ENCODE data around the gene MIOS. TPM values are rescaled to one million over a fixed set of nuclear protein-coding genes. Genes with fewer than 3 reads are reported as not detected.

Gene MIOS
- total and polyA plus RNA-seq, 3 donors from 2014 or later: 35.9 to 66.0 (median 51.3) TPM

DNA sequence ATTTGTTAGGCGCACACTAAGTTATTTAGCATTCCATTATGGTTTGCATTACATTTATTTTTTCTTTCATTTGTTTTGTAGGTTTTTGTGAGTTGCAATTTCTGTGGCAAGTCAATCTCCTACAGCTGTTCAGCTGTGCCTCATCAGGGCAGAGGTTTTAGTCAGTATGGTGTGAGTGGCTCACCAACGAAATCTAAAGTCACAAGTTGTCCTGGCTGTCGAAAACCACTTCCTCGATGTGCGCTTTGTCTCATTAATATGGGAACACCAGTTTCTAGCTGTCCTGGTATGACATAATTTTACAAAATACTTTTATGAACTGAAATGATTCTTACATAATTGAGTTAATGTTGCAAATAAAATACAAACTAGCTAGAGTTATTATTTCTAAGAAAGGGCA is 29.5 kb downstream of the MIOS start:
- H3K36me3 ChIP-seq (ENCODE audit: low read depth, missing control alignments): no peaks in the 10 kb centered on the region
- H3K4me3 ChIP-seq: no peak overlapping the region
- H3K9me3 ChIP-seq: no peaks in the 10 kb centered on the region
- no peaks in the 10 kb centered on the region for H3K4me1 ChIP-seq
- TF ChIP-seq CTCF (IDR thresholded peaks at IDR 0.05) (no peak), POLR2A (IDR thresholded peaks at IDR 0.05) (no peak)
- 72 to 80% methylated on average over 5 of the region's 5 CpGs for whole genome bisulfite sequencing, 2 donors
- H3K27ac ChIP-seq: no peak overlapping the region
- H3K27me3 ChIP-seq: no peaks in the 10 kb centered on the region
- intact Hi-C loops (cut with DNase I; ENCODE audit: low total_unique reads): no loop called here
- DNase-seq: no peak

- Histone ChIP-seq H3K4me1 (no peaks in the 10 kb centered on the region), H3K36me3 (ENCODE audit: low read depth, missing control alignments) (no peaks in the 10 kb centered on the region), H3K9me3 (no peaks in the 10 kb centered on the region), H3K4me3 (no peak overlapping the region), H3K27ac (no peak overlapping the region), H3K27me3 (no peaks in the 10 kb centered on the region)
- intact Hi-C loops (cut with DNase I; ENCODE audit: low total_unique reads): no loop called here
- no peak for TF ChIP-seq CTCF (IDR thresholded peaks at IDR 0.05)
- no peak for TF ChIP-seq POLR2A (IDR thresholded peaks at IDR 0.05)
- WGBS, 2 donors: 57 to 60% methylated on average over 3 of the region's 3 CpGs
- DNase-seq: no peak
Observed at GRCh38 chr7:7607010-7607409, 40.3 kb downstream of the MIOS start.

DNA sequence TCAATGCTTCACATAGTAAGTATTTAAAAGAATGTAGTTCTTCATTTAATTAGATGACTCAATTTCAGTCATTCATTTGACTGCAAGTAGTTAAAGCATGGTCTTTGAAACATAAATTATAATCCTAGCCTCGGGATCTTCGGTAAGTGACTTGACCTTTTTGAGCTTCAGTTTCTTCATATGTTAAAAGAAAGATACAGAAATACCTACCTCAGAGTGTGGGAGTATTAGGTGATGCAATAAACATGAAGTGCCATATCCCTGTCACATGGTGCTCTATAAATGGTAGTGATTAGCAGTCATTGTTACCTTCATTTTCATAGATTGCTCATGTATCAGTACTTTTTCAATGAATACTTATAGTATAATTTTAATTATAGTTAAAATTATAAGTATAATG is 42.6 kb downstream of the MIOS start:
- 67 to 73% methylated on average over 2 of the region's 2 CpGs for WGBS, 2 donors
- no peaks in the 10 kb centered on the region for H3K36me3 ChIP-seq (ENCODE audit: low read depth, missing control alignments)
- TF ChIP-seq CTCF (IDR thresholded peaks at IDR 0.05) (no peak), POLR2A (IDR thresholded peaks at IDR 0.05) (no peak)
- DNase-seq: no peak
- H3K27me3 ChIP-seq: no peaks in the 10 kb centered on the region
- H3K4me1 ChIP-seq: peaks cover 4% of the 10 kb centered on the region
- no peak overlapping the region for H3K27ac ChIP-seq
- intact Hi-C loops (cut with DNase I; ENCODE audit: low total_unique reads): no loop called here
- no peak overlapping the region for H3K4me3 ChIP-seq
- no peaks in the 10 kb centered on the region for H3K9me3 ChIP-seq

GRCh38 chr7:7612519-7612918 is 45.8 kb downstream of the MIOS start:
- H3K27me3 ChIP-seq: no peaks in the 10 kb centered on the region
- peaks cover 4% of the 10 kb centered on the region for H3K4me1 ChIP-seq
- WGBS, 2 donors: 71 to 81% methylated on average over 1 of the region's 1 CpG
- intact Hi-C loops (cut with DNase I; ENCODE audit: low total_unique reads): no loop called here
- H3K36me3 ChIP-seq (ENCODE audit: low read depth, missing control alignments): no peaks in the 10 kb centered on the region
- no peak overlapping the region for H3K27ac ChIP-seq
- no peak for DNase-seq
- H3K4me3 ChIP-seq: no peak overlapping the region
- no peaks in the 10 kb centered on the region for H3K9me3 ChIP-seq
- no peak for TF ChIP-seq POLR2A (IDR thresholded peaks at IDR 0.05)
- TF ChIP-seq CTCF (IDR thresholded peaks at IDR 0.05): no peak

DNA sequence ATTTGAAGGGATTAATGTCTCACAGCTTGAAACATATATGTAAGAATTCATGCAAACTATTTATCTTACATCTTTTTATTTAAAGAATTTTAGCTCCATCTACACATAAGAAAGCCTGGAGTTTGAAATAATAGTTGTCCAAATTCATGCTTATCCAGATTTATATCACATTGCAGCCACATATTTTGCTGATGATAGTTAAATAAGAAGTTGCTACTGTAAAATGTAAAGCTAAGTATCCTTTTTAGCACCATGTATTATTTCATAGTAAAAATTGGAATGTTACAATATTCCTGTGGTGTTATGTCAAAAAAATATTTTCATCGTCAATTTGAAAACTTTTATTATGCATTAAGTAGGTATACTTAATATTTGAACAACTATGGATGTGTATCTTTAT is 46.5 kb downstream of the MIOS start:
- no peak overlapping the region for H3K27ac ChIP-seq
- no peaks in the 10 kb centered on the region for H3K27me3 ChIP-seq
- DNase-seq: no peak
- TF ChIP-seq CTCF (IDR thresholded peaks at IDR 0.05) (no peak), POLR2A (IDR thresholded peaks at IDR 0.05) (no peak)
- H3K4me1 ChIP-seq: peaks cover 4% of the 10 kb centered on the region
- H3K4me3 ChIP-seq: no peak overlapping the region
- no peaks in the 10 kb centered on the region for H3K36me3 ChIP-seq (ENCODE audit: low read depth, missing control alignments)
- 71 to 80% methylated on average over 1 of the region's 1 CpG for WGBS, 2 donors
- intact Hi-C loops (cut with DNase I; ENCODE audit: low total_unique reads): no loop called here
- no peaks in the 10 kb centered on the region for H3K9me3 ChIP-seq
